Muscle layer of colon (tissue), 2 donors: Measurements from ENCODE around the gene SMIM41.
"Not testable (repeated sequence)": the region's sequence is repeated elsewhere in the genome, so short reads cannot be mapped to it uniquely, and the experiment has no call there.

Experiments used
- H3K27ac ChIP-seq: one replicate; pipeline ENCODE4 v1.7.0; 2013; ENCODE audit warnings: low read depth, mild to moderate bottlenecking, low read length, moderate library complexity
- H3K27me3 ChIP-seq, 2 donors: one replicate each; pipeline ENCODE4 v1.7.0; 2013; ENCODE audit warnings: low read length in 2 of 2, mild to moderate bottlenecking in 2 of 2; ENCODE audit not compliant: insufficient read depth in 2 of 2, control insufficient read depth in 1 of 2
- H3K36me3 ChIP-seq: one replicate; pipeline ENCODE4 v1.7.0; 2013; ENCODE audit warnings: mild to moderate bottlenecking, low read length; ENCODE audit not compliant: insufficient read depth
- H3K4me1 ChIP-seq: one replicate; pipeline ENCODE4 v1.7.0; 2013; ENCODE audit warnings: mild to moderate bottlenecking, low read length; ENCODE audit not compliant: insufficient read depth
- H3K4me3 ChIP-seq, 2 donors: one replicate each; pipeline ENCODE4 v1.7.0; 2013; ENCODE audit warnings: low read length in 2 of 2, low read depth in 1 of 2, mild to moderate bottlenecking in 1 of 2, moderate library complexity in 1 of 2
- H3K9ac ChIP-seq: one replicate; pipeline ENCODE4 v1.7.0; 2013; ENCODE audit warnings: low read length
- H3K9me3 ChIP-seq: one replicate; pipeline ENCODE4 v1.7.0; 2013; ENCODE audit warnings: mild to moderate bottlenecking, low read length
- donor health status: abdominal sarcoma.
- donor health status: Adenocarcinoma of cecum.

SMIM41 gene

DNA sequence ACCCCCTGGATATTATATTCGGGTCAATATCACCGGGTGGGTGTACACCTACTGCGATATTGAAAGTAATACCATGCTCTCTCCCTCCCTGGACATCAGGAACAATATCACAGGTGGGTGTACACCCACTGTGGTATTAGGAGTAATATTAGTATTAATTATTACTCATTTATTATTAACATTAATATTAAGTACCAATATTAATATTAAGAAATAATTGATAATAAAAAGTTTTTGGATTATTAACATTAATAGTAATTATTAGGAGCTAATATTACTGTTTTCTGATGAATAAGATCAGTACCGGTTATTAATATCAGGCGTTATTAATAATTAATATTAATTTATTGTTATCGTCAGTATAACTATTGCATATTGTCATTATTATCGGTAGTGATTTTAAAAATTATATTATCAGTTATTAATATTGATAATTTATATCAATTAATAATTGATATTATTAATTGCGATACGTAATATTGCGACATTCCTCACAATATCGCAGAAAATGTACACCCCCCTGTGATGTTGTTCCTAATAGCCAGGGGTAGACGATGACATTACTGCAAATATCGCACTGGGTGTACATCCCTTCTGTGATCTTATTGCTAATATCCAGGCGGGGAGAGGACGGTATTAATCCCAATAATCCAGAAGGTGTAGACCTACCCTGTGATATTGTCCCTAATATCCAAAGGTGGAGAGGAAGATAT lies 17.0 kb downstream of the SMIM41 start:
- Histone ChIP-seq H3K4me1 (no peaks in the 10 kb centered on the region), H3K36me3 (no peaks in the 10 kb centered on the region), H3K9me3 (no peaks in the 10 kb centered on the region), H3K9ac (no peak overlapping the region), H3K27ac (no peak overlapping the region), H3K27me3 (no peaks in the 10 kb centered on the region), H3K4me3 (no peak overlapping the region)

DNA sequence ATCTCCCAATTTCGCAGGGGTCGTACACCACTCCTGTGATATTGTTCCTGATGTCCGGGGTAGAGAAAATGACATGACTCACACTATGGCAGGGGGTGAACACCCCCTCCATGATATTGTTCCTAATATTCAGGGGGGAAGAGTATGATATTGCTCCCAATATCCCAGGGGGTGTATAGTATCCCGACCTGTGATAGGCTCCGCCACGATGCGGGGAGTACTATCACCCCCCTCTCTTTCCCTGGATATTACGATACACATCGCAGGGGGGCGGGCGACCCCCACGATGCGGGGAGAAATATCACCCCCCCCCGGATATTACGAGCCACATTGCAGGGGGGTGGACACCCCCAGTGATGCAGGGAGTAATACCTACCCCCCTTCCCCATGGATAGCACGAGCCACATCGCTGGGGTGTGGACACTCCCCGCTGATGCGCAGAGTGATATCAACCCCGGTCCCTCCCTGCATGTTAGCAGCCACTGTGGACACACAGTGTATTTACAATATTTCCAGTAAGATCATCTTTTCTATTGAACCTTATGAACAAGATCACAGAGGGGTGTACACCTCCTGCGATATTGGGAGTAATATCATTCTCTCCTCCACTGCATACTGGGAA lies 17.7 kb downstream of the SMIM41 start:
- Histone ChIP-seq H3K4me1 (no peaks in the 10 kb centered on the region), H3K9me3 (no peaks in the 10 kb centered on the region), H3K4me3 (no peak overlapping the region), H3K27ac (no peak overlapping the region), H3K36me3 (no peaks in the 10 kb centered on the region), H3K27me3 (no peaks in the 10 kb centered on the region), H3K9ac (no peak overlapping the region)

DNA sequence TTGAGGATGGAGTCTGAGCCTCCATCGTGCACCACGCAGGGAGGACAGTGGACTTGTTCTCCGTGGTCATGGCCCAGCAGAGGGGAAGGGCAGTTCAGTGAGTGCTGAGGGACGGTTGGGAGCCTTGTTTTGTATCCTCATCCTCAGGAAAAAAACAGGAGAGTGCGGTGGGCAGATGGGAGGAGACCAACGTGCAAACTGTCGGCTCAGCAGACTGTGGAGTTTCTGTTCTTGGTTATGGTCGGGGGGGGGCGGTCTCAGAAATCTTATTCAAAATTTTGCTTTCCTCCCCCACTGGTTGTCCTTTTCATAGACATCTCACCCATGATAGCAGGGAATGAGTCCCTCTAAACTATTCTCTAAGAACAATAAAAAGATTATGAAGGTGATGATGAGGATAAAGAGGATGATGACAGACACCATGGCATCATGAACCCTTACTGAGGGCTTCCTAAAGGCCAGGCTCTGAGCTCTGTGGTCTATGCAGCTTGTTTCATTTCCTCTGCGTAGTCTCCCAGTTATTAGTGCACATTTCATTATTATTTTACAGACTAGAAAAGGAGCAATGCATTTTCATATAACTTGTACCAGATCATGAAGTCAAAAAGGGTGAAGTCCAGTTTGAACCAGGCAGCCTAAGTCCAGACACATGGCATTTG lies 25.1 kb downstream of the SMIM41 start:
- not testable (repeated sequence) for H3K9me3 ChIP-seq, H3K27me3 ChIP-seq, H3K9ac ChIP-seq, H3K4me1 ChIP-seq, H3K4me3 ChIP-seq, H3K36me3 ChIP-seq, H3K27ac ChIP-seq

DNA sequence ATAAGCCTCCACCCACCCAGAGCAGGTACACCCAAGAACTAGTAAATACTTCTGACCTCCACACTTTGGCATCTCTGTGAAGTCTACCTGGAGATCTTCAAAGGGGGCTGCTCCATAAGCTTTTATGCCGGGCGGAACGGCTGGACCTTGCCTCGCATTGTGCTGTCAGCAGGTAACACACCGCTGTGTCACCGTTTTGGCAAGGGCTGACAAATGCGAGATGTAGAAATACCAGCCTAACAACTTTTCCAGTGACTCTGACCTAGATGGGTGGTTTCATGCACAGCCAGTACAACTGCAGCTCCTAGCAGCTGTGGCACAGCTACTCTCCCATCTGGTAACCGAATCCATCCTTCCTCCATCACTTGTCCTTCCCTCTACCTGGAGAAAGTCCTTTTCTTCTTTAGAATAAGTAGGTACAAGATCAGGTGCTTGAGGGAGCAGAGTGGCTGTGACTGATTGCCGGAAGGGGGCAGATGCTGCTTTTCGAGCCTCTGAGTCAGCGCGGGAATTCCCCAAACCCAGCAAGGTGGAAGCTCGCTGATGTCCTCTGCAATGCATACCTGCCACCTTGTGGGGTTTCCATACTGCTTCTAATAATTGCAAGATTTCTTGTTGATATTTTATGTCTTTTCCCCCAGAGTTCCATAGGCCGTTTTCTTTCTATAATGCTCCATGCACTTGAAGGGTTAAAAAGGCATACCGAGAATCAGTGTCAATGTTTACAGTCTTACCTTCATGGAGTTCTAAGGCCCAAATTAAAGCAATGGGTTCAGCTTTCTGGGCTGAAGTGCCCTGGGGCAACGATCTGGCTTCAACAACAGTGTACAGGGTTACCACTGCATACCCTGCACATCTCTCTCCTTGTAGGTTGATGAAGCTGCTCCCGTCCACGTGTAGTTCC lies 37.0 kb downstream of the SMIM41 start:
- not testable (repeated sequence) for H3K27ac ChIP-seq, H3K36me3 ChIP-seq, H3K4me3 ChIP-seq, H3K9me3 ChIP-seq, H3K9ac ChIP-seq, H3K27me3 ChIP-seq, H3K4me1 ChIP-seq

DNA sequence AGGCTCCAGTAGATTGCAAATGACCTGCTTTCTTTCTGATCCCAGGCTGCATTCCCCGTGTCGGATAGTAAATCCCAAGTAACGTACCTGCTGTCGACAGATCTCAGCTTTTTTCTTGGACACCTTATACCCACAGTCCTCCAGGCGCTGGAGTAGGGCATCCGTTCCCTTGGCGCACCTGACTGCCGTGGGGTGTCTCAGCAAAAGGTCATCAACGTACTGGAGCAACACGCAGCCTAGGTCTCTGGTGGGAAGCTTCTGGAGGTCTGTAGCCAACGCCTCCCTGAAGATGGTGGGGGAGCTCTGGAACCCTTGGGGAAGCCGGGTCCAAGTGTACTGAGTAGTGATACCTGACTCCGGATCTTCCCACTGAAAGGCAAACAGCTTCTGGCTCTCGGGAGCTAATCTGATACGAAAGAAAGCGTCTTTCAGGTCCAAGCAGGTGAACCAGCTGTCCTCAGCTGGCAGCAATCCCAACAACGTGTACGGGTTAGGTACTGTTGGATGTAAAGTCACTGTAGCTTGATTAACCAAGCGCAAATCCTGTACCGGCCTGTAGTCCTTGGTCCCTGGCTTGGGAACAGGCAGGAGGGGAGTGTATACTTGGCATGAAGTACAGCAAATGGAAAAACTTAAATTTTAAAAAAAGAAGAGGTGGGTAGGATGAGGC lies 38.4 kb downstream of the SMIM41 start:
- not testable (repeated sequence) for H3K36me3 ChIP-seq, H3K9me3 ChIP-seq, H3K27ac ChIP-seq, H3K4me1 ChIP-seq, H3K4me3 ChIP-seq, H3K9ac ChIP-seq
- peaks cover 0 to 18% of the 10 kb centered on the region in 2 donors for H3K27me3 ChIP-seq

DNA sequence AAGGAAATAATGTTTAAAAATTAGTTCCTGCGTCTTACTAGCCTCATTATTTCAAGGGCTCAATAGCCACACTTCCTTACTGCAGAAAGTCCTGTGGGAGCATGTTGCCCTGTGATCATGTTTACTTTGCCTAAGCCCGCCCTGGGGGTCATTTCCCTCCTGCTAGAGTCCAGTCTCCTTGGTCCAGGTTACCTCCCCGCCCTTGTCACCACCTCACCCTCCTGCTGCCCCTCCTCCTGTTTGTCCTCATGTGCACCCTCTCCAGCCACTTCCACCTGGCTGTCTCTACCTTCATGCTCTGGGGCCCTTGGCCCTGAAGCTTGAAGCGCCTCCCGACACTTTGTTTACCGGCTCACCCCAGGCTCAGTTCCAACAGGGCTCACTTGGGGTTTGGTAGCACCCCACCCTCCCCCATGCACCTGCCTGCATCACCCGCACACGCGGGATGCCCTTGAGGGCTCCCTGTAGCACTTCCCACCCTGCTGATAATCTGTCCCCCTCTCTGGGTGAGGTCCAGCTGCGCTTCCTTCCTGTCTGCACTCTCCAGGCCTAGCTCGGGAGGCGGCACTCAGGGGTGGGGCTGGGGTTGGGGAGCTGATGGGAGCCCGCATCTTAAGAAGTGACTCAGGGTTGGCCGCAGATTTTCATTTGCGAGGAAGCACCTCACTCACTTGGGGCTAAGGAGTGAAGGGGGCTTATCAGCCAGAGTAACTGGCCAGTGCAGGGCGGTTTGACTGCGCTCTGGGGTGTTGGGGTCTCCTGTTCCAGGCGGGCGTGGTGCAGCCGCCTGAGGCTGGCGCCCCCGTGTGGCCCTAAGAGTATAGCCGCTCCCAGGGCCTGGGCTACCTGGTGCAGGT lies 40.1 kb downstream of the SMIM41 start:
- H3K9ac ChIP-seq: no peak overlapping the region
- peaks cover 0 to 18% of the 10 kb centered on the region in 2 donors for H3K27me3 ChIP-seq
- no peak overlapping the region for H3K27ac ChIP-seq
- H3K36me3 ChIP-seq: no peaks in the 10 kb centered on the region
- H3K9me3 ChIP-seq: no peaks in the 10 kb centered on the region
- no peak overlapping the region for H3K4me3 ChIP-seq
- no peaks in the 10 kb centered on the region for H3K4me1 ChIP-seq

DNA sequence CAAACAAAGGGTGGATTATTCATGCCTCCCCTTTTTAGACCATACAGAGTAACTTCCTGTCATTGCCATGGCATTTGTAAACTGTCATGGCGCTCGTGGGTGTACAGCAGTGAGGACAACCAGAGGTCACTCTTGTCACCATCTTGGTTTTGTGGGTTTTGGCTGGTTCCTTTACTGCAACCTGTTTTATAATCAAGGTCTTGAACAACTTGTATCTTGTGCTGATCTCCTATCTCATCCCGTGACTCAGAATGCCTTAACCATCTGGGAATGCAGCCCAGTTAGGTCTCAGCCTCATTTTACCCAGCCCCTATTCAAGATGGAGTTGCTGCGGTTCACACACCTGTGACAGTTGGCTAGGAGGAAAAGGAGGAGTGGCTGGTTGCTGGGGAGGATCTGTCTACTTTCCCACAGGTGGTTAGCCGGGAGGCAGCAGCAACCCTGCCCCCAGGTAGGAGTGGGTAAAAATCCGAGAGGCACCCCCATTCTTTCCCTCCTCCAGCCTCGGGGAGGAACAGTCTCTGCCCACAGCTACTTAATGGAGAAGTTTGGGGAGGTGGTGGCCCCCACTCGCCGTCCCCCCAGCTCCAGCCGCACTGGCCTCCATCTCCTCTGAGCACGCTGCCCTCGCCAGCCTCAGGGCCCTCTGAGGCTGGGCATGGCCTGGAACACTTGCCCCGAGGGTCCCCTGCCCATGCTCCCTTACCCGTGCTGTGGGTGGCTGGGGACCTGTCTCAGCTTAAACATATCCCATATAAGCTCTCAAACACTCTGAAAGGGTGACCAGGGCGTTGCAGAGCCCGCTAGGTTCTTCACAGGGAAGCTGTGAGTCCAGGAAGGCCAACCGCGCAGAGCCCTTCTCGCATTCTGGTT lies 41.7 kb downstream of the SMIM41 start:
- Histone ChIP-seq H3K4me3 (no peak overlapping the region), H3K9me3 (no peaks in the 10 kb centered on the region), H3K27ac (no peak overlapping the region), H3K9ac (no peak overlapping the region), H3K27me3 (peaks cover 0 to 18% of the 10 kb centered on the region in 2 donors), H3K36me3 (no peaks in the 10 kb centered on the region), H3K4me1 (no peaks in the 10 kb centered on the region)

DNA sequence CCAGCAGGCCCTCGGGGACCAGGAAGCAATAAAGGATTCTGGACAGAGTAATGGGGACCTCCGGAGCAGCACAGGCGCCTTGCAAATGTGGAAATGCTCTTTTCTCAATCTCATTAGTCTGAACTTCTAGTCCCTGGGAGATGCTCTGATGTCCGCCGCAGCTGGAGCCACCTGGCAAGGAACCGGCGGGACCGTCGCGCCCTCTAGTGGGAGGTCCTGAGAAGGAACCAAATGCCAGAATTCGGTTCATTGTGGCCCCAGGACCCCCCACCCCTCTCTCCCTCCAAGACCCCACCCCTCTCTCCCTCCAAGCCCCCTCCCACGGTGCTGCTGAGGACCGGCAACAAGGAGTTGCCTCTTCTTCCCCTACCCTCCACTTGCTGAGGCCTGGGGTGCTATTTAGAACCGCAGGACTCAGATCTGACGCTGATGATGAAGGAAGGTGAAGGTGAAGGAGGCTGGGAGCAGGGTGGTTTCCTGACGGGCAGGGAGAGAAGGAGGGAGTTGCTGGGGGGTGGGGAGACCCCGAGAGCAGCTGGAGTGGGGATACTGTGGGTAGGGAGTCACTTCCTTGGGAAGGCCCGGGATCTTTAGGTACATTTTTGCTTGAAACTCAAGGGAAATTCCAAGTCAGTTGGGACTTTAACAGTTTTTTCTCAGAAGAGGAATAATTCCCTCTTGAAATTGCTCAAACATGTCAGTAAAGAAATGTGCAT lies 42.5 kb downstream of the SMIM41 start:
- Histone ChIP-seq H3K4me3 (no peak overlapping the region), H3K9me3 (no peaks in the 10 kb centered on the region), H3K27me3 (peaks cover 0 to 18% of the 10 kb centered on the region in 2 donors), H3K27ac (no peak overlapping the region), H3K9ac (no peak overlapping the region), H3K4me1 (no peaks in the 10 kb centered on the region), H3K36me3 (no peaks in the 10 kb centered on the region)

DNA sequence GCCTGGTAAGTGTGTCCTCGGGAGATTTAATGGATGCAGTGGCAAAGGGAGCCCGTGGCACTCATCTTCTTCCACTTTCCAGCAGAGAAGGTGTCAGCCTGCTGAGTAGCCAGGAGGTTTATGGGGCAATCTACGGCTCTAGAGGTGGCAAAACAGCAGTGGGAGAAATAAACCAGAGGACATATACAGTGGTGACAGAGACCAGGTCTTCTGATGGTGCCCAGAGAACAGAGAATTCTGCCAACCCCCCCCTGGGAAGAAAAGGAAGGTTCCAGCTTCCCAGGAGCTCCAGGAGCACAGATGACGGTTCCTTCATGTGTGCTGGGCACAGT lies 43.0 kb downstream of the SMIM41 start:
- H3K27ac ChIP-seq: no peak overlapping the region

More for the DNA sequence above, 43.0 kb downstream of the SMIM41 start:
- Histone ChIP-seq H3K4me3 (no peak overlapping the region), H3K9me3 (no peaks in the 10 kb centered on the region), H3K27me3 (peaks cover 0 to 18% of the 10 kb centered on the region in 2 donors), H3K9ac (no peak overlapping the region), H3K36me3 (no peaks in the 10 kb centered on the region), H3K4me1 (no peaks in the 10 kb centered on the region)
